GM18508 (cell line): ENCODE measurements around the gene SLC4A4.

Source experiments
- ATAC-seq: cut with Tn5 transposase; IDR thresholded peaks from one replicate; pipeline ENCODE4 v1.9.1; 2021; ENCODE audit warnings: moderate number of reproducible peaks; ENCODE audit not compliant: insufficient read depth, unreplicated experiment

SLC4A4 gene

DNA sequence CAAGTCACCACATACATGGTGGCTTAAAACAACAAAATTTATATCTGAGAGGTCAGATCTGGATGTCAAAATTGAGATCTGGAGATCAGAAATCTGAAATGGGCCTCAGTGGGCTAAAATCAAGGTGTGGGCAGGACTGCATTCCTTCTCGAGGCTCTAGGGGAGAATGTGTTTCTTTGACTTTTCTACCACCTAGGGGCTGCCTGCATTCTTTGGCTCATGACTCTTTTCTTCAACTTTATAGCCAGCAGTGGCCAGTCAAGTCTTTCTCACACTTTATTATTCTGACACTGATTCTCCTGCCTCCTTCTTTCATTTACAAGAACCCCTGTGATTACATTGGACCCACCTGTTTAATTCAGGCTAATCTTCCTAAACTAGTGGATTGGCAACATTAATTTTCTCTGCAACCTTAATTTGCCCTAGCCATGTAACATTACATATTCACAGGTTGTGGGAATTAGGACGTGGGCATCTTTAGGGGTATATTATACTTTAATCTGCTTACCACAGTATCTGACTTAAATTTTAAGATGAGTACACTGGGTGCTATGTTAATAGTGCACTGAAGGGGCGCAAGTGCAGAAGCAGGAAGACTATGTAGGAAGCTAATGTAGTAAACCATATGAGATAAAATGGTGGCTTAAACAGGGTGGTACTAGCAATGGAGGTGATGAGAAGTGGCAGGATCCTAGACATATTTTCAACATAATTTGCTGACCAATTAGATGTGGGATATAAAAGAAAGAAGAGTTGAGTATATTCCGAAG lies 188.0 kb downstream of the SLC4A4 start:
- ATAC-seq, result no peak

DNA sequence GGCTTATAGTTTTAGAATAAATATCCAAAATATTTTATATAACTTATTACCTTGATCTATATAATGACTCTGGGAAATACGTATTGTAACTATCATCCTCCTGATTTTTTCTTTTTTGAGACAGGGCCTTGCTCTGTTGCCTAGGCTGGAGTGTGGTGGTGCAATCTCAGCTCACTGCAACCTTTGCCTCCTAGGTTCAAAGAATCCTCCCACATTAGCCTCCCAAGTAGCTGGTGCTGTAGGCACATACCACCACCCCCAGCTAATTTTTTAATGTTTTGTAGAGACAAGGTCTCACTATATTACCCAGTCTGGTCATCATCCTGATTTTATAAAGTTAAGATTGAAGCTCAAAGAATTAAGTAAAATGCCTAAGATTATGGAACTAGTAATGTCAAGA lies 193.6 kb downstream of the SLC4A4 start:
- ATAC-seq, result no peak

DNA sequence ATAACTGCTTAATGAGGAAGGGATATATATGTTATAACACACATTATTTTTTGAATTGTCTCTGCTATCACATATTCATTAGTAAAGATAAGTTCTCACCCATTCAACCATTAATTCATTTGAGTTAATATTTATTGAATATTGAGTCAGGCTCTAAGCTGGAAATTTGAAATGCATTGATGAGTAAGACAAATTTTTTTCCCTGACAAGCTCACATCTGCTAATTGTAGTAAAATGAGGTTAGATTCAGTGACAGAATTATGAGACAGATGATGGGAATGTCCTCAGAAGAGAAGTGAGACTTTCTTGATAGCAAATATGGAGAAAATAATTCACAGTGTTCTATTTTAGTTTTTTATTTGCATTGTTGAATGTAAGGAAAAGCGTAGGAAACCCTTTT lies 194.3 kb downstream of the SLC4A4 start:
- ATAC-seq, result no peak

DNA sequence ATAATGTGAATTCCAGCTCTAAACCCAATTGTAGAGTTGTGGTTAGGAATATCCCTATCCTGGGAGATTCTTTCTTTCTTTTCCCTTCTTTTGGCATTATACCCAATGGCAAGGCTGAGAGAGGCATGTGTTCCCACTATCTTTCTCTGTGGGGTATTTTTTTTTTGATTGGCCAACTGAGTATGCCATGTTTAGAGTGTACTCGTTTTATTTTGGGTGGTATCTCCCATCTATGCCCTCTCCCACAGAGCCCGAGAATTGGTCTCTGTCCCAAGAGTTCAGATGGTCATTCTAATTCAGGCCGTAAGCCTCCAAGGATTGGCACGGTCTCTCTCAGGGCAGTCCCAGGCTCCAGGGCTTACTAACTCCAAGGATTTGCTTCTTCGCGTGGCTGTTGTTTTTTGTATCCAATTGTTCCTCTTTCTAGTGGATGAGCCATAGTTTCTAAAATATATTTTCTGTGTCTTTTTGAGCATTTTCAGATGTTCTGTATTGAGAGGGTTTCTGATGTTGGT lies 198.8 kb downstream of the SLC4A4 start:
- ATAC-seq, result no peak

DNA sequence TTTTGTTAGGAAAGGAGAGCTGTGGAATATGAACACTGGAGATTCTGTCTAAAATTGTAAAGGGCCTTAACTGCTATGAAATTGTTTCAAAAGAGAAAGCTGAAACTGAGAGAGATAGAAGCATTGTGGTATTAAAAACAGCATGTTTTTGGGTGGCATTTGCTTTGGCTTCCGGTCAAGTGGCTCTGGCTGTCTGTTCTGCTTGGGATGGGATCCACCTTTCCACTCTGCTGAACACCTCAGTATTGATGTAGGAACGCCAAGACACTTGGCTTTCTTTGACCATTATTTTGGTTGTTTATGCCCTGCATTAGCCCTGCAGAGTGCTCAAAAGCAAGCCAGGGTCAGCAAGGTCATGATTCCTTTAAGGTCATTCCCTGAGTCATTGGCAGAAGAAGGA lies 199.7 kb downstream of the SLC4A4 start:
- ATAC-seq, result no peak

DNA sequence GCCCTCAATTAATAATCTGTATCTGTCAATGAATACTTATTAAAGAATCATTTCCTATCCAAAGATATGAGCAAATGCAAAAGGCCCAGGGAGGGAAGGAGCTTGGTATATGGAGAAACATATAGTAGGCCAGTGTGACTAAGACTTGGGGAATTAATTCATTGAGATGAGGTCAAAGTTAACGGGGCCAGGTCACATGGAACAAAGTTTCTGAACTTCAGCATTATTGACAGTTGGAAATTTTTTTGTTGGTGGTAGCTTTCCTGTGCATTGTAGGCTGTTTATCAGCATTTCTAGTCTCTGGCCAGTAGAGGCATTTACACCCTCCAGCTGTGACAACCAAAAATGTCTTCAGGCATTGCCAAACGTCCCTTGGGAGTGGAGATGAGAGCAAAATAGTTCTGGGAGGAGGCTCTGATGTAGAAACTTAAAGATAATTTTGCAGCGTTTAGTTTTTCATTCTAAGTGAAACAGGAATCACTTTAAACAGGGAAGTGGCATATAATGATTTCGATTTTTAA lies 202.0 kb downstream of the SLC4A4 start:
- no peak for ATAC-seq

DNA sequence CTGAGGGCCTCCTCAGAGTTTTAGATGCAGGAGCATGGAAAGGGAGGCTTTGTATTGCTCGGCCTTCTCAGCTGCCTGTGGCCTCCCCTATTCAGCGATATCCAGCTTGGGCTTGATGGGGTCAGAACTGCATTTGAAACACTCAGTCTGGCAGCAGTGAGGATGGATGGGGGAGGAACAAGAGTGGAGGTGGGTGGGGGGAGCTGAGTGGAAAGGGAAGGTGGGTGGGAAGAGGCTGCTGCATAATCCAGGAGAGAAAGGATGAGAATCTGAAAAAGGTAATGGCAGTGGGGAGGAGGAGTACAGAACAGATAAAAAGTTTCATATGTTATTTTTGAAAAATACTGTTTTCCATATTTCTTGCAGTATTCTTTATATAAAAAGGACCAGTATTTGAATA lies 202.7 kb downstream of the SLC4A4 start:
- ATAC-seq, result no peak

DNA sequence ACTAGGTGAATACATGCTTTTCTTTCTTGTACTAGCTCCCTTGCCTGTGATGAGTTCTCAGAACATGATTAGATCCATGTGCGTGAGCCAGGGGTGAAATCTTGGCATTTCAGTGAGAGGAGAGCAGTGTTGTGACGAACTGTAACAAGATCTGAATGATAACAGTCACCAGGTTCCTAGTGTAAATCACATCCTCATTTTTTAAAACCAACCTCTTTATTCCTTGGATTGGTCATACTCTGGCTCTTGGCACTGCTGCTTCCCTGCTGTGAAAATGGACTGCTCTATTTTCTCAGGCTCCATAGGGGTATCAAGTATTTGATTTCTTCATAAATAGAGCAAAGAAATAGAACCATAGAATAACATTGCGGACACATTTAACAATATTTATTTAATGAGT lies 206.3 kb downstream of the SLC4A4 start:
- ATAC-seq, result no peak

DNA sequence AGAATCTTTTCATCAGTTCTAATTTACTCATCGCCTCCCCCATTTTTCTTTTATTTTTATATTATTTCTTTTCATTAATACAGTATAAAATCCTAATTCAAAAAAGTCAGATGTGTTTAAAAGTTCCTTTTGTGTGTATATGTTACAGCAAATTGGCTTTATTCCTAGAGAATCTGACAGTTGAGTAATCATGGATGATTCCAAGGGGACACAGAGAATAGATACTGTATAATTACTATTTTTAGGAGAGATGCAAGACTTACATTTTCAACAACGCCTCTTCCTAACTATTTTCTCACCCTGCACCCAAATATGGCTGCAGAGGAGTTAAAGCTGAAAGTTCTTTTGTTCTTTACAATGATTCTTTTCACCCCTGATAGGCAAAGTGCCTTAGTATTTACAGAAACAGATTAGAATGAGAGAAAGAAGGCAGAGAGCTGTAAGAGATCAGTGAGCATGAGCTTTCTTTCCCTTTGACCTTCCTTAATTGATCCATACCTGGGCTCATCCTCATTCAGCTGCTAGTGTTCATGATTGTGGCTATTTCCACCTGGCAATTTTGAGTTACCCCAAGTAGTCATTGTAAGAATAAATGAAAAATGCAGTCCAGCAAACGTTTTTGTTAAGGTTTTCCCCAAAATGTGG lies 210.8 kb downstream of the SLC4A4 start:
- no peak for ATAC-seq

DNA sequence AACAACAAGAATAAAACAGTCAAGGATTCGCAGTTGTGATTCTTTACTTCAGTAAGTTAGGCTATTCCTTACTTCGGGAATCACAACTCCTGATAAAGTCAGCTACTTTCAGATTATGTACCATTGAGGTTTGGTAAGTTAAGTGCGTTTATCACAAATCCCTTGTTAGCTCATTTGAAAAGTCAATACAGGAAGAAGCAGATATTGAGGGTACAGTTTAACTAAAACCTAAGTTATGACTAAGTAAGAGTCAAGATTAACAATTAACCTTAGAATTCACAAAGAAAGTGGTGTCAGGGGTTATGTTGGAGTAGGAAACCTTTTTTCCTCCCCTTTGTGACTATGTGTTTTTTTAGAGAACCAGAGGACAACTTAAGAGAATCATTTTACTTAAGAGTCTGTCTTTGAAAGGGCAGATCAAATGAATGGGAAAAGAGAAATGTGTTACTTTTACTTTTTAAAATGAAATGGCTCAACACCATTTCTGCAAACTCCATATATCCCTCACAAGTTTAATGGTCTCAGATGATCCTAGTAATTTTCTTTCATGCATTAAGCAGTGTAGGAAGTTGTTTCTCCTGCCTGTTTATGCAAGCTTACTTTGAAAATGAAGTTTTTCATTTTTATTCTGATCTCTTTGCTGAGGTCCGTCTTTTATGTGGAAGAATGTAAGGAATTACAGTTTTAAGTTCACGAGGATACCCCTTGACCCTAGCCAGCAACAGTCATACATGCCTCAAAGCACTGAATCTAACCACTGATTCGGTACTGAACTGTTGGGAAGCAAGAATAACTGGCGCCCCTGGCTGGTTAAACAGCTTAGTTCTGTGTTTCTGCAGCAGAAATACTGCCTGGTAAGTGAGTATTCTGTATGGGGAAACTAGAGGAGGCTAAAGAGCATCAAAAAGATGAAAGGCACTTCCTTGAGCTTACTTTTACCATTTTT lies 211.7 kb downstream of the SLC4A4 start:
- ATAC-seq, result no peak

DNA sequence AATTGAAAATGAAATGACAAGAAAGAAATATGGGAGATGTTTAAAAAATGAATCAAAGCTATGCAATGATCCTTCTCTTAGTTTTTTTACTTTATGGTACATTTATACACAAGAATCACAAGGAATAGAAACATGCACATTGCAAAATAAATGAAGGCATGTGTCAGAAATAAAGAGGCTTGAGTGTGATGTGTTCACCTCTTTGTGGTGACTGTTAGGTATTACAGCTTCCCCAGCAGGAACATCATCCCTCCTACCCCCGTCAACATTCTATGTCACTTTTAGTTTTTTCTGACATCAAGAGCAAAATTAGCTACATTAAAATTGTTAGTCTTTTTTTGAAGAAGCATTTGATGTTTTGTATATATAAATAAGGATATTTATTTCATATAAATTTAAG lies 214.8 kb downstream of the SLC4A4 start:
- ATAC-seq, result no peak

DNA sequence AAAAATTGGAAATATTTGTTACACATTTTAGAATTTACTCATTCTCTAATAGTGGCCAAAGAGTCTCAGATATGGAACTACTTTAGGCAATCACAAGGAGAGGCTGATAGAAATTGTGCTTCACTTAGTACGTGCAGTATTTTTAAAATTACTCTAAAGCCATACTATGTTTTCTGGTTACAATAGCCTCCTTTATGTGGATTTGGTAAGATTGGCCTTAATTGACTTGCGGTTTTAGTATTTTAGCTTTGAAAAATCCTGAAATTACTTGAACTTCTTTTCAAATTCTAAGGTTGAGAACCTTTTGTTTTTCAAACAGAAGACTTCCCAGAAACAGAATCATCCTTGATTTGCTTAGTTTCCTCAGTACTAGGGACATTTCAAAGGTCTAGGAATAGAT lies 215.2 kb downstream of the SLC4A4 start:
- ATAC-seq, result no peak

DNA sequence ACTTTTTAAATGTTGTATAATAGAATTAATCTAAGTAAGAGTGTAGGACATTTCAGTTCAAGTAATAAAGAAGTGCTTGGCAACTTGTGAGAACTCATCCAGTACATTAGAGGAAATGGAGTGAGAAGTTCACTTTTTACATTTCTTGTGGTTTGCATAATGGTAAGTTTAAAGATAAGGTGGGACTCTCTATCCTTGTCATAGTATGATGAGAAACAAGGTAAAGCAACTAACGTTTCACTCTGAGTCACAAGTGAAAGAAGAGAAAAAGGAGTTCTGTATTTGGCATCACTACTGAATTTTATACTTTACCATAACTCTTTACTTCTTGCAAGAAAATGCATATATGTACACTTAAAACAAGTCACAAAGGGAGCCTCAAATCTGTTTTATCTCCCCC lies 219.4 kb downstream of the SLC4A4 start:
- peak; percentile 93 for ATAC-seq

DNA sequence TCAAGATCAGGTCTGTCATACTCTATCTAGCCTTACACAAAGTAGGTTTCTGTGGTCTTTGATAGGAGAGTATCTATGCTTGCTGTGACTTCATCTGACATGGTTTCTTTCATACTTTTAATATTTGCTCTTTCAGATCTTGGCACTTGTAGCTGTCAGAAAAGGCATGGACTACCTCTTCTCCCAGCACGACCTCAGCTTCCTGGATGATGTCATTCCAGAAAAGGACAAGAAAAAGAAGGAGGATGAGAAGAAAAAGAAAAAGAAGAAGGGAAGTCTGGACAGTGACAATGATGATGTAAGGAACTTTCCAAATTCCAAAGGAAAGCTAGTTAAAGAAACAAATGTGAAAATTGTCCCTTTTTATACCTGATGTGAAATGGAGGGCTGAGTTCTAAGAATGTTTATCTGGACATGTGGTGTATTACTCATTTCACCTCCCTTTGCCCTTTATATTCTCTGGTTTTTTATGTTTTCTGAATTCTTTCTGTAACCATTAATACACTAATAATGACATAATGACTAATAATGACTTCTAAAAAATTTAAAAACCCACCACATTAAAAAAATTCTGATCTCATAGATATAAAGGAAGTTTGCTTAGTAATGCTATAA lies 221.2 kb downstream of the SLC4A4 start:
- ATAC-seq, result no peak

DNA sequence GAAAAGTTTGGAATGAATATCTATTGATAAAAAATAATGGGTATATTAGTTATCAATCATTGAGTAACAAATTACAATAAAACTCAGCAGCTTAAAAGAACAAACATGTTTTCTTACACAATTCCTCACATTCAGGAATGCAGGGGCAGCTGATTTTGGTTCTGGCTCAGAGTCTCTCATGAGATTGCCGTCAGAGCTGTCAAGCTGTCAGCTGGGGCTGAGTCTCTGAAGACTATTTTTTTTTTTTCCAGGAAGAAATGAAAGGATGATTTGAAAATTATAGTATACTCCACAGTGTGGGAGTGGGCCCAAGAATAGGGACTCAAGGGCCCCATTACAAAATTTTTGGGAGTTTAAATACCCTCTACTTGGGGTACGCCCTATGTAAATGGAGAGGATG lies 226.0 kb downstream of the SLC4A4 start:
- no peak for ATAC-seq

DNA sequence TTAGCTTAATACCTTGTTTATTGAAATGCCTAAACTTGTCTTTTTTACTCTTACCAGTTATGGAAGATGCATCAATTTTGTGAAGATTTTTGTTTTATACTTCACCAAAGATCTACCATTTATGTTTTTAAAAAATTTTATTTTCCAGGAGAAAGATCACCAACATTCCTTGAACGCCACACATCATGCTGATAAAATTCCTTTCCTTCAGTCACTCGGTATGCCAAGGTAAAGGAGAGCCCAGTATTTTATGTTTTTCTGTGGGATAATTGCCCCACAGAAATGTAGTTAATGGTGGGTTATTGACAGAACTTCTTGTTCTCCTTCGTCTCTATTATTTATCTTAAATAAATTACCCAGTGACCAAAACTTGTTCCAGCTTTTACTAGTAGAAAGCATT lies 228.0 kb downstream of the SLC4A4 start:
- ATAC-seq, result no peak

DNA sequence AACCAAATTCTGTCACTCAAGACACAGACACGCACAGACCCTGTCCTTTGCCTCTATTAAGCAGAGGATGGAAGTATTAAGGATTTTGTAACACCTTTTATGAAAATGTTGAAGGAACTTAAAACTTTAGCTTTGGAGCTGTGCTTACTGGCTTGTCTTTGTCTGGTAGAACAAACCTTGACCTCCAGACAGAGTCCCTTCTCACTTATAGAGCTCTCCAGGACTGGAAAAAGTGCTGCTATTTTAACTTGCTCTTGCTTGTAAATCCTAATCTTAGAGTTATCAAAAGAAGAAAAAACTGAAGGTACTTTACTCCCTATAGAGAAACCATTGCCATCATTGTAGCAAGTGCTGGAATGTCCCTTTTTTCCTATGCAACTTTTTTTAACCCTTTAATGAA lies 229.3 kb downstream of the SLC4A4 start:
- no peak for ATAC-seq

DNA sequence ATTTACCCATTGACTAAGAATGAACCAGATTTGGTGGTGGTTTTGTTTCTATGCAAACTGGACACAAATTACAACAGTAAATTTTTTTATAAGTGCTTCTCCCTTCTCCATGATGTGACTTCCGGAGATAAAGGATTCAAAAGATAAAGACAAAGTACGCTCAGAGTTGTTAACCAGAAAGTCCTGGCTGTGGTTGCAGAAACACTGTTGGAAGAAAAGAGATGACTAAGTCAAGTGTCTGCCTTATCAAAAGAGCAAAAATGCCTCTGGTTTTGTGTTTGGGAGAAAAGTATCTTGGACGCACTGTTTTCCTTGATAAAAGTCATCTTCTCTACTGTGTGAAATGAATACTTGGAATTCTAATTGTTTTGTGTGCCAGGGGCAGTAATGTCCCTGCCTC lies 231.7 kb downstream of the SLC4A4 start:
- ATAC-seq, result no peak

DNA sequence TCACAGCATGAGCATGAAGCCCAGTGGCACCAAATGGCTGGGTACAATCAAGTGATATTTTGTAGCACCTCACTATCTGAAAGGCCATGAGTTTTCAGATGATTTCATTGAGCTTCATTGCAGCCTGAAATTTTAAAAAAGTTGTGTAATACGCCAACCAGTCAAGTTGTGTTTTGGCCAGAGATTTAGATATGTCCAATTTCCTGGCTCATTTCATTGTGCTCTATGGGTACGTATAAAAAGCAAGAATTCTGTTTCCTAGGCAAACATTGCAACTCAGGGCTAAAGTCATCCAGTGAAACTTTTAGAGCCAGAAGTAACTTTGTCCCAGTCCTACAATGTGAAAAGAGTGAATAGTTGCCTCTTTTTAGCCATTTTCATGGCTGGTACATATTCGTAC lies 232.5 kb downstream of the SLC4A4 start:
- ATAC-seq, result no peak

DNA sequence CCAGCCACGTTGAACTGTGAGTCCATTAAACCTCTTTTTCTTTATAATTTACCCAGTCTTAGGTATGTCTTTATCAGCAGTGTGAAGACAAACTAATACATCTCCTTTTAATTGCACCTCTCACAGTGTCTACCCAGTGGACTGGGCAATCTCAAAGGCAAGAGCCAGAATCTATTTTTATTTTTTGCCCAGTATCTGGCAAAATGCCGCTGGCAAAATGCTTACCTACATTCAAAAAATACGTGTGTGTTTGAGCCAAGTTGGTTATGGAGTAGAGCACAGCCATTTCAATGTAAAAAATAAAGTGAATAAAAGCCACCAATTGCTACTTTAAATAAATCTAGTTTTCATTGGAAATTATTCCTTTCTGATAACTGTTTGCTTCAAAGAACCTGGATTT lies 245.2 kb downstream of the SLC4A4 start:
- no peak for ATAC-seq
